Measurements from ENCODE around the gene ABHD13. TPM values are rescaled to one million over a fixed set of nuclear protein-coding genes. Genes with fewer than 3 reads are reported as not detected.

The ABHD13 gene
- polyA plus RNA-seq, 1 experiment, result 2.7 TPM

- H3K27me3 ChIP-seq (ENCODE audit: control insufficient read depth, insufficient read depth, low read length), result no peaks in the 10 kb centered on the region
- CTCF ChIA-PET, result no interaction called here
- TF ChIP-seq CTCF (IDR thresholded peaks at IDR 0.05; ENCODE audit: insufficient read depth, low read depth, low read length), result no peak
- POLR2A ChIA-PET, result no interaction called here
- no peak for DNase-seq (ENCODE audit: low read depth)
- H3K36me3 ChIP-seq (ENCODE audit: control insufficient read depth, insufficient read depth, low read length), result no peaks in the 10 kb centered on the region
- H3K4me3 ChIP-seq (ENCODE audit: low read depth, low read length), result no peak overlapping the region
These were observed 56.5 kb downstream of the ABHD13 start for GRCh38 chr13:108274718-108275117.

- DNase-seq (ENCODE audit: low read depth), result no peak
- TF ChIP-seq CTCF (IDR thresholded peaks at IDR 0.05; ENCODE audit: insufficient read depth, low read depth, low read length), result no peak
- Histone ChIP-seq H3K36me3 (ENCODE audit: control insufficient read depth, insufficient read depth, low read length) (no peaks in the 10 kb centered on the region), H3K27me3 (ENCODE audit: control insufficient read depth, insufficient read depth, low read length) (no peaks in the 10 kb centered on the region), H3K4me3 (ENCODE audit: low read depth, low read length) (no peak overlapping the region)
- ChIA-PET CTCF (interaction anchor here (0.7 kb wide), 1 partner anchor 50 kb away, joined by 3 read pairs; no protein-coding TSS in a partner anchor), POLR2A (no interaction called here)
These were observed 57.9 kb downstream of the ABHD13 start for GRCh38 chr13:108276060-108276459.

GRCh38 chr13:108278466-108278865, 60.3 kb downstream of the ABHD13 start:
- H3K27me3 ChIP-seq (ENCODE audit: control insufficient read depth, insufficient read depth, low read length), result no peaks in the 10 kb centered on the region
- no peaks in the 10 kb centered on the region for H3K36me3 ChIP-seq (ENCODE audit: control insufficient read depth, insufficient read depth, low read length)
- POLR2A ChIA-PET, result no interaction called here
- CTCF ChIA-PET, result interaction anchor here (1.0 kb wide), 1 partner anchor 69 kb away, joined by 3 read pairs; no protein-coding TSS in a partner anchor
- TF ChIP-seq CTCF (IDR thresholded peaks at IDR 0.05; ENCODE audit: insufficient read depth, low read depth, low read length), result no peak
- DNase-seq (ENCODE audit: low read depth), result no peak
- H3K4me3 ChIP-seq (ENCODE audit: low read depth, low read length), result no peak overlapping the region

GRCh38 chr13:108281901-108282300, 63.7 kb downstream of the ABHD13 start:
- ChIA-PET POLR2A (no interaction called here), CTCF (no interaction called here)
- no peak for DNase-seq (ENCODE audit: low read depth)
- no peak for TF ChIP-seq CTCF (IDR thresholded peaks at IDR 0.05; ENCODE audit: insufficient read depth, low read depth, low read length)
- no peak overlapping the region for H3K4me3 ChIP-seq (ENCODE audit: low read depth, low read length)
- H3K27me3 ChIP-seq (ENCODE audit: control insufficient read depth, insufficient read depth, low read length), result no peaks in the 10 kb centered on the region
- H3K36me3 ChIP-seq (ENCODE audit: control insufficient read depth, insufficient read depth, low read length), result no peaks in the 10 kb centered on the region

- Histone ChIP-seq H3K36me3 (ENCODE audit: control insufficient read depth, insufficient read depth, low read length) (no peaks in the 10 kb centered on the region), H3K4me3 (ENCODE audit: low read depth, low read length) (no peak overlapping the region), H3K27me3 (ENCODE audit: control insufficient read depth, insufficient read depth, low read length) (no peaks in the 10 kb centered on the region)
- DNase-seq (ENCODE audit: low read depth), result no peak
- ChIA-PET CTCF (no interaction called here), POLR2A (interaction anchor here (0.6 kb wide), 1 partner anchor 633 kb away, joined by 4 read pairs; no protein-coding TSS in a partner anchor)
- no peak for TF ChIP-seq CTCF (IDR thresholded peaks at IDR 0.05; ENCODE audit: insufficient read depth, low read depth, low read length)
These were observed 64.9 kb downstream of the ABHD13 start for GRCh38 chr13:108283110-108283509.

Other genes with a start within 250 kb of the ABHD13 start
- gene LIG4, start 2.9 kb upstream of the ABHD13 start, polyA plus RNA-seq (2011; rRNA removed), result 2.7 and 6.2 TPM in 2 replicates
- 0.26 and 1.0 TPM in 2 replicates for gene TNFSF13B, start 51.3 kb downstream of the ABHD13 start, polyA plus RNA-seq (2011; rRNA removed)